Esophagus muscularis mucosa (tissue), 4 donors: Measurements from ENCODE around the gene GREB1. TPM values are rescaled to one million over a fixed set of nuclear protein-coding genes. Genes with fewer than 3 reads are reported as not detected.

Source experiments
- DNase-seq: peaks from one replicate; pipeline ENCODE4 v3.0.0-alpha.2; 2017; ENCODE audit errors: extremely low spot score
- H3K27ac ChIP-seq, 4 donors: fragments of 200-600 bp; sonication (generic); replicated peaks in 1 of 4; 1 replicate in 3 of 4; 2 replicates in 1 of 4; pipeline ENCODE4 v1.5.1; 2016 to 2019; ENCODE audit warnings: mild to moderate bottlenecking in 1 of 4
- H3K27me3 ChIP-seq, 4 donors: fragments of 200-600 bp; sonication (generic); one replicate each; pipeline versions ENCODE4 v1.5.1 to v1.6.0; 2016 to 2019
- H3K36me3 ChIP-seq, 4 donors: fragments of 200-600 bp; sonication (generic); one replicate each; pipeline ENCODE4 v1.5.1; 2016 to 2019
- H3K4me1 ChIP-seq, 4 donors: fragments of 200-600 bp; sonication (generic); one replicate each; pipeline ENCODE4 v1.5.1; 2016 to 2019
- H3K4me3 ChIP-seq, 4 donors: fragments of 200-600 bp; sonication (generic); 1 replicate in 2 of 4; 2 replicates in 2 of 4; pipeline ENCODE4 v1.5.1; 2016 to 2019; ENCODE audit warnings: mild to moderate bottlenecking in 4 of 4, moderate library complexity in 1 of 4
- H3K9me3 ChIP-seq, 4 donors: fragments of 200-600 bp; sonication (generic); 1 replicate in 3 of 4; 2 replicates in 1 of 4; pipeline ENCODE4 v1.5.1; 2016 to 2019
- CTCF ChIP-seq, 3 experiments: fragments of 200-600 bp in 2 of 3; fragments of 450-650 bp in 1 of 3; sonication (generic) in 2 of 3; IDR thresholded peaks; one replicate each; pipeline ENCODE4 v1.5.1; 2017 to 2019; ENCODE audit warnings: antibody characterized with exemption in 3 of 3, mild to moderate bottlenecking in 2 of 3, moderate library complexity in 1 of 3
- EP300 ChIP-seq: sonication (generic); formaldehyde crosslinking; IDR thresholded peaks from one replicate; pipeline ENCODE4 v1.6.1; 2017; ENCODE audit warnings: antibody characterized with exemption
- POLR2A ChIP-seq: fragments of 450-650 bp; IDR thresholded peaks from one replicate; pipeline ENCODE4 v1.6.1; 2017; ENCODE audit warnings: antibody characterized with exemption, moderate library complexity, mild to moderate bottlenecking, low read depth
- POLR2AphosphoS5 ChIP-seq, 2 donors: sonication (generic); formaldehyde crosslinking; IDR thresholded peaks; one replicate each; pipeline ENCODE4 v1.6.1; 2017; ENCODE audit warnings: antibody characterized with exemption in 2 of 2
- WGBS: methylation state at CpG from one replicate; pipeline ENCODE4 v1.1.5; 2018; 5-methylcytosine and 5-hydroxymethylcytosine counted together
- intact Hi-C: fragments of 100-400 bp; cut with DNase I; formaldehyde crosslinking; loops from one replicate; pipeline ENCODE4 v1.15.1; 2023
- total RNA-seq, 4 donors: library from RNA; depleted of rRNA; stranded (reverse); fragments of >200 nt; gene quantifications; one replicate each; pipeline versions ENCODE4 v1.1.0 to v1.2.1, GENCODE V29; 2016

The GREB1 gene
- total RNA-seq, 4 donors from 2014 or later, result 3.7 to 11.0 (median 7.7) TPM

DNA sequence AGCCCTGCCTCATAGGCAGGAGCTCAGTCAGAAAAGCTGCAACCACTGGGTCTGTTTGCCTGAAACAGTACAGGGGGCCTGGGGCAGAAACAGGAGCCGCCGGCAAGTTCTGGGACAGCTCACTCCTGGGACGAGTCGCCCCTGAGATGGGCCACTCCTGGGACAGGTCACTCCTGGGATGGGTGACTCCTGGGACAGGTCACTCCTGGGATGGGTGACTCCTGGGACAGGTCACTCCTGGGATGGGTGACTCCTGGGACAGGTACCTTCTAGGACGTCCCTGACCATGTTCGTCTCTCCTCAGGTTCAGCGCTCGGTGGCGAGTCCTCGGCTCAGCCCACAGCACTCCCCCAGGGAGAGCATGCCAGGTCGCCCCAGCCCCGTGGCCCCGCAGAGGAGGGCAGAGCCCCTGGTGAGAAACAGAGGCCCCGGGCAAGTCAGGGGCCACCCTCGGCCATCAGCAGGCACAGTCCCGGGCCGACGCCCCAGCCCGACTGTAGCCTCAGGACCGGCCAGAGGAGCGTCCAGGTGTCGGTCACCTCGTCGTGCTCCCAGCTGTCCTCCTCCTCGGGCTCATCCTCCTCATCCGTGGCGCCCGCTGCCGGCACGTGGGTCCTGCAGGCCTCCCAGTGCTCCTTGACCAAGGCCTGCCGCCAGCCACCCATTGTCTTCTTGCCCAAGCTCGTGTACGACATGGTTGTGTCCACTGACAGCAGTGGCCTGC, 84.3 kb downstream of the GREB1 start:
- no peak for DNase-seq
- Histone ChIP-seq H3K9me3 (no peaks in the 10 kb centered on the region), H3K36me3 (peaks cover 0 to 45% (median 22%) of the 10 kb centered on the region in 4 donors), H3K4me3 (no peak overlapping the region), H3K4me1 (no peaks in the 10 kb centered on the region), H3K27ac (no peak overlapping the region), H3K27me3 (no peaks in the 10 kb centered on the region)
- intact Hi-C loops, result no loop called here
- 95% methylated on average over 15 of the region's 33 CpGs for WGBS
- TF ChIP-seq POLR2AphosphoS5 (IDR thresholded peaks at IDR 0.05), result no peak
- no peak for TF ChIP-seq POLR2A

DNA sequence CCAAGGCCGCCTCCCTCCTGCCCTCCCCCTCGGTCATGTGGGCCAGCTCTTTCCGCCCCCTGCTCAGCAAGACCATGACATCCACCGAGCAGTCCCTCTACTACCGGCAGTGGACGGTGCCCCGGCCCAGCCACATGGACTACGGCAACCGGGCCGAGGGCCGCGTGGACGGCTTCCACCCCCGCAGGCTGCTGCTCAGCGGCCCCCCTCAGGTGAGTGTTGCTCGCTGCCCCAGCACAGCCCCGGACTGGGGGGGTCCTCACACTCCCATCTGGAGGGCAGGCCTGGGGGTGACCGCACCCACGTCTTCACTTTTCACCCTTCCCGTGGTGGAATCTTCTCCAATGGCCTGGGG, 84.8 kb downstream of the GREB1 start:
- no peak for DNase-seq
- Histone ChIP-seq H3K4me1 (no peaks in the 10 kb centered on the region), H3K4me3 (no peak overlapping the region), H3K36me3 (peaks cover 0 to 40% (median 19%) of the 10 kb centered on the region in 4 donors), H3K27ac (no peak overlapping the region), H3K9me3 (no peaks in the 10 kb centered on the region), H3K27me3 (no peaks in the 10 kb centered on the region)
- TF ChIP-seq POLR2AphosphoS5 (IDR thresholded peaks at IDR 0.05), result no peak
- TF ChIP-seq CTCF (IDR thresholded peaks at IDR 0.05), result no peak
- no peak for TF ChIP-seq EP300
- TF ChIP-seq POLR2A, result no peak
- WGBS, result 85% methylated on average over 6 of the region's 20 CpGs
- intact Hi-C loops, result no loop called here

DNA sequence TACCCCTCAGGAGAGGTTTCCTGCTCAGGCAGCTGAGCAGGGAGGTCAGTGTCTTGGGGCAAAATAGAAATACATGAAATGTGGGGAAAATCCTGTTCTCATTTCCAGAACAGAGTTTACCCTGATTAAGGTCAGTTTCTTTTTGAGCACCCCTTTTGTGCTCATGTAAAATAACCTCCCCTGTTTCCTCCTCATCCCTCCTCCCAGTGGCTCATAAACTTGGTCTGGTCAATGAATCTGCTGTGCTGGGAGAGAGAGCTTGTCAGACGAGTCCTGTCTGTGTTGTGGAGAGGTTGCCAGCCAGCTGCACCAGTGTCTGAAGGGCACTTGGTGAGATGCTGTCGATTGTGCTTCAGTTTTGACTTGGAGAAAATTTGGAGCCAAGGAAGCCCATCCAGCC, 87.6 kb downstream of the GREB1 start:
- Histone ChIP-seq H3K4me3 (no peak overlapping the region), H3K27me3 (no peaks in the 10 kb centered on the region), H3K27ac (no peak overlapping the region), H3K36me3 (peaks cover 0 to 40% (median 18%) of the 10 kb centered on the region in 4 donors), H3K9me3 (no peaks in the 10 kb centered on the region), H3K4me1 (no peaks in the 10 kb centered on the region)
- 76% methylated on average over 2 of the region's 2 CpGs for WGBS
- intact Hi-C loops, result no loop called here
- no peak for DNase-seq
- TF ChIP-seq CTCF (IDR thresholded peaks at IDR 0.05) (no peak), EP300 (no peak), POLR2AphosphoS5 (IDR thresholded peaks at IDR 0.05) (no peak), POLR2A (no peak)

- Histone ChIP-seq H3K9me3 (peaks cover 0 to 11% (median 9%) of the 10 kb centered on the region in 4 donors), H3K27ac (no peak overlapping the region), H3K27me3 (no peaks in the 10 kb centered on the region), H3K36me3 (peaks cover 3 to 41% (median 21%) of the 10 kb centered on the region in 4 donors), H3K4me3 (no peak overlapping the region), H3K4me1 (no peaks in the 10 kb centered on the region)
- no peak for DNase-seq
- 78% methylated on average over 1 of the region's 1 CpG for WGBS
- TF ChIP-seq POLR2A, result no peak
- TF ChIP-seq EP300, result no peak
- TF ChIP-seq CTCF (IDR thresholded peaks at IDR 0.05), result no peak
- no peak for TF ChIP-seq POLR2AphosphoS5 (IDR thresholded peaks at IDR 0.05)
- intact Hi-C loops, result no loop called here
These were observed 88.8 kb downstream of the GREB1 start for GRCh38 chr2:11622611-11623010.

DNA sequence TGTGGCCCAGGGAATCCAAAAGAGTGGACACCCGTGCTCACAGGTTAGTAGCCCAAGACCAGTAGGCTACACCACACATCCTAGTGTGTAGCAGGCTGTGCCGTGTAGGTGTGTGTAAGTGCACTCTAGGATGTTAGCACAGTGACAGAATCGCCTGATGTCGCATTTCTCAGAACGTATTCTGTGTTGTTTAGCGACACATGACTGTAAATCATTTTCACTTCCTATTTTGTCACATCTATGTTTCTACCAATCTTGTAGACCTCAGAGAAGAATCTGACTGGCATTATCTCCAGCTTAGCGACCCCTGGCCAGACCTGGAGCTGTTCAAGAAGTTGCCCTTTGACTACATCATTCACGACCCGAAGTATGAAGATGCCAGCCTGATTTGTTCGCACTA, 91.0 kb downstream of the GREB1 start:
- TF ChIP-seq POLR2AphosphoS5 (IDR thresholded peaks at IDR 0.05) (no peak), POLR2A (no peak), CTCF (IDR thresholded peaks at IDR 0.05) (no peak), EP300 (no peak)
- intact Hi-C loops, result no loop called here
- H3K36me3 ChIP-seq, result peaks cover 0 to 34% (median 11%) of the 10 kb centered on the region in 4 donors

More for the DNA sequence above, 91.0 kb downstream of the GREB1 start:
- H3K27ac ChIP-seq, result no peak overlapping the region
- peaks cover 0 to 12% (median 9%) of the 10 kb centered on the region in 4 donors for H3K9me3 ChIP-seq
- no peaks in the 10 kb centered on the region for H3K27me3 ChIP-seq
- 93% methylated on average over 10 of the region's 10 CpGs for WGBS
- no peak for DNase-seq
- H3K4me1 ChIP-seq, result peaks cover 0 to 3% (median 0%) of the 10 kb centered on the region in 4 donors
- no peak overlapping the region for H3K4me3 ChIP-seq
